HEK293 (cell line): ENCODE data around the gene NOL4L.

Experiments used
- CTCF ChIA-PET: fragments of 350-600 bp; formaldehyde crosslinking; extraction: SDS; loops from one replicate; lab custom pipeline; 2021; ENCODE audit warnings: antibody characterized with exemption; lab: Yijun Ruan, JAX
- POLR2A ChIA-PET: fragments of 300-600 bp; formaldehyde crosslinking; extraction: SDS; loops from one replicate; lab custom pipeline; 2020; ENCODE audit warnings: antibody characterized with exemption, inconsistent platforms; lab: Yijun Ruan, JAX
- H3K27ac ChIP-seq: fragments of 200-500 bp; sonication (Bioruptor generic); 2 replicates; pipeline ENCODE4 v1.5.1; 2014; ENCODE audit warnings: low read depth, low read length, control low read depth, inconsistent platforms; ENCODE audit errors: extremely low read depth
- H3K36me3 ChIP-seq, 2 experiments: fragments of 200-500 bp in 1 of 2; sonication (Bioruptor generic) in 1 of 2; 1 replicate in 1 of 2; 2 replicates in 1 of 2; pipeline ENCODE4 v1.5.1; 2014 to 2017; ENCODE audit warnings: inconsistent platforms in 2 of 2, low read length in 2 of 2; ENCODE audit not compliant: control insufficient read depth in 2 of 2, insufficient read depth in 1 of 2
- H3K4me1 ChIP-seq: fragments of 200-500 bp; sonication (Bioruptor generic); 2 replicates; pipeline ENCODE4 v1.5.1; 2014; ENCODE audit warnings: mild to moderate bottlenecking, low read length, inconsistent platforms; ENCODE audit not compliant: control insufficient read depth, insufficient read depth
- H3K4me3 ChIP-seq: 2 replicates; pipeline ENCODE4 v1.5.1; 2011; ENCODE audit warnings: low read depth, mild to moderate bottlenecking, control low read depth, low read length, moderate library complexity
- H3K9me3 ChIP-seq: fragments of 200-500 bp; sonication (Bioruptor generic); 2 replicates; pipeline ENCODE4 v1.5.1; 2014; ENCODE audit warnings: low read depth, low read length, inconsistent platforms; ENCODE audit not compliant: control insufficient read depth, insufficient read depth
- INSM2 ChIP-seq: fragments of 450-650 bp; formaldehyde crosslinking; IDR thresholded peaks from 2 replicates; pipeline ENCODE4 v1.5.1; 2016; ENCODE audit warnings: missing biosample characterization, missing genetic modification characterization
- KLF17 ChIP-seq: fragments of 450-650 bp; formaldehyde crosslinking; IDR thresholded peaks from 2 replicates; pipeline ENCODE4 v1.5.1; 2016; ENCODE audit warnings: missing biosample characterization, missing genetic modification characterization
- OSR2 ChIP-seq: fragments of 450-650 bp; formaldehyde crosslinking; IDR thresholded peaks from 2 replicates; pipeline ENCODE4 v1.5.1; 2016; ENCODE audit warnings: missing biosample characterization, missing genetic modification characterization
- PRDM10 ChIP-seq: fragments of 450-650 bp; formaldehyde crosslinking; IDR thresholded peaks from 2 replicates; pipeline ENCODE4 v1.5.1; 2016; ENCODE audit warnings: missing biosample characterization, missing genetic modification characterization
- PRDM4 ChIP-seq: fragments of 450-650 bp; formaldehyde crosslinking; IDR thresholded peaks from 2 replicates; pipeline ENCODE4 v1.5.1; 2017; ENCODE audit warnings: missing biosample characterization, missing genetic modification characterization
- SALL2 ChIP-seq: fragments of 450-650 bp; formaldehyde crosslinking; IDR thresholded peaks from 2 replicates; pipeline ENCODE4 v1.5.0; 2017; ENCODE audit warnings: missing biosample characterization, mild to moderate bottlenecking, missing genetic modification characterization, borderline replicate concordance
- SCRT1 ChIP-seq: fragments of 450-650 bp; formaldehyde crosslinking; IDR thresholded peaks from 2 replicates; pipeline ENCODE4 v1.5.1; 2016; ENCODE audit warnings: missing biosample characterization, missing genetic modification characterization, borderline replicate concordance
- SCRT2 ChIP-seq: fragments of 450-650 bp; formaldehyde crosslinking; IDR thresholded peaks from 2 replicates; pipeline ENCODE4 v1.5.1; 2016; ENCODE audit warnings: missing biosample characterization, missing genetic modification characterization
- ZBTB17 ChIP-seq: fragments of 450-650 bp; formaldehyde crosslinking; IDR thresholded peaks from 2 replicates; pipeline ENCODE4 v1.5.1; 2016; ENCODE audit warnings: missing biosample characterization, missing genetic modification characterization
- ZNF292 ChIP-seq: fragments of 450-650 bp; formaldehyde crosslinking; IDR thresholded peaks from 2 replicates; pipeline ENCODE4 v1.5.1; 2016; ENCODE audit warnings: low read depth, missing biosample characterization, missing genetic modification characterization, borderline replicate concordance
- ZNF350 ChIP-seq: fragments of 450-650 bp; formaldehyde crosslinking; IDR thresholded peaks from 2 replicates; pipeline ENCODE4 v1.5.0; 2017; ENCODE audit warnings: missing biosample characterization, mild to moderate bottlenecking, missing genetic modification characterization
- ZNF521 ChIP-seq: fragments of 450-650 bp; formaldehyde crosslinking; IDR thresholded peaks from 2 replicates; pipeline ENCODE4 v1.5.1; 2017; ENCODE audit warnings: missing biosample characterization, mild to moderate bottlenecking, missing genetic modification characterization
- ZNF645 ChIP-seq: fragments of 450-650 bp; formaldehyde crosslinking; IDR thresholded peaks from 2 replicates; pipeline ENCODE4; 2016; ENCODE audit warnings: missing biosample characterization, missing genetic modification characterization
- ZNF747 ChIP-seq: fragments of 450-650 bp; formaldehyde crosslinking; IDR thresholded peaks from 2 replicates; pipeline ENCODE4 v1.5.1; 2016; ENCODE audit warnings: missing biosample characterization, missing genetic modification characterization
- ZNF830 ChIP-seq: fragments of 450-650 bp; IDR thresholded peaks from 2 replicates; pipeline ENCODE4 v1.5.0; 2018; ENCODE audit warnings: missing biosample characterization, missing genetic modification characterization, low read depth, mild to moderate bottlenecking, moderate library complexity

Gene NOL4L

GRCh38 chr20:32436968-32437367, 148.2 kb downstream of the NOL4L start:
- TF ChIP-seq ZNF292 (tag by site-specific recombination) (no peak), ZNF521 (tag by site-specific recombination) (no peak), INSM2 (tag by site-specific recombination) (no peak), ZNF645 (tag by site-specific recombination) (no peak), KLF17 (tag by site-specific recombination) (no peak), OSR2 (tag by site-specific recombination) (no peak)
- ChIA-PET POLR2A (interaction anchor here (0.6 kb wide), 1 partner anchor 13 kb away, joined by 4 read pairs; no protein-coding TSS in a partner anchor), CTCF (interaction anchor here (0.6 kb wide), 1 partner anchor 251 kb away, joined by 3 read pairs; no protein-coding TSS in a partner anchor)
- Histone ChIP-seq H3K36me3 (peaks cover 5 to 81% of the 10 kb centered on the region in 2 experiments; a peak in 2 of 3 replicates), H3K4me3 (no peak overlapping the region), H3K27ac (no peak overlapping the region), H3K9me3 (no peaks in the 10 kb centered on the region), H3K4me1 (no peaks in the 10 kb centered on the region)

GRCh38 chr20:32436142-32436861, 148.8 kb downstream of the NOL4L start:
- Histone ChIP-seq H3K27ac (no peak overlapping the region), H3K4me1 (no peaks in the 10 kb centered on the region), H3K36me3 (peaks cover 5 to 88% of the 10 kb centered on the region in 2 experiments; a peak in 2 of 3 replicates), H3K9me3 (no peaks in the 10 kb centered on the region), H3K4me3 (no peak overlapping the region)
- ChIA-PET POLR2A (no interaction called here), CTCF (interaction anchor here (0.6 kb wide), 1 partner anchor 19 kb away, joined by 4 read pairs; no protein-coding TSS in a partner anchor)
- TF ChIP-seq ZNF350 (tag by site-specific recombination): no peak
- no peak for TF ChIP-seq SALL2 (tag by site-specific recombination)
- TF ChIP-seq PRDM10: no peak
- TF ChIP-seq ZNF747 (tag by site-specific recombination): no peak

GRCh38 chr20:32435449-32436107, 149.6 kb downstream of the NOL4L start:
- TF ChIP-seq SCRT2 (peak; percentile 90), SCRT1 (tag by site-specific recombination) (peak; percentile 76; the same call in 1 of the 2 replicates), ZBTB17 (tag by site-specific recombination) (no peak), ZNF830 (tag by site-specific recombination) (no peak), PRDM4 (no peak)
- POLR2A ChIA-PET: no interaction called here
- H3K4me1 ChIP-seq: no peaks in the 10 kb centered on the region
- peaks cover 5 to 93% of the 10 kb centered on the region in 2 experiments; a peak in 2 of 3 replicates for H3K36me3 ChIP-seq
- no peak overlapping the region for H3K4me3 ChIP-seq
- no peaks in the 10 kb centered on the region for H3K9me3 ChIP-seq
- no peak overlapping the region for H3K27ac ChIP-seq
- CTCF ChIA-PET: interaction anchor here (0.6 to 1.1 kb wide), 3 partner anchors 20 to 50 kb away, joined by 3 to 4 read pairs (median 3); no protein-coding TSS in a partner anchor
